GM19395 (cell line): ENCODE results near the gene GRID1.

ENCODE experiments used
- ATAC-seq: cut with Tn5 transposase; IDR thresholded peaks from one replicate; pipeline ENCODE4 v1.9.1; 2021; ENCODE audit warnings: mild to moderate bottlenecking, moderate library complexity; ENCODE audit not compliant: unreplicated experiment

GRID1 gene

DNA sequence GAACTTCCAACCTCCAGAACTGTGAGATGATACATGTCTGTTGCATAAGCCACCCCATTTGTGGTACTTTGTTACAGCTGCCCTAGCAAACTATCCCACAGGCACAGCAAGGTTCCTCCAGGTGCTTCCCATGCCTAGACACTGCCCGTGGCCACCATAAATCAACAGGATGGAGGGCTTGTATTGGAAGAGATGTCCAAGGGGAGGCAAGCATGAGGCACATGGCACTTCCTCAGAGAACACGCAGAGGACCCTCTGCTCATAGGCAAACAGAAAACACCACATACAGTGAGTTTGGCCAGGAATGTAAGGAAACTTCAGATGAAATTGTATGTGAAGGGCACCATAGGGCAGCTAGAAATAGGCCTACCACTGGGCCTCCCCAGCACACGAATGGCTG is 291.1 kb downstream of the GRID1 start:
- ATAC-seq, result no peak

GRCh38 chr10:86074294-86074693 is 292.3 kb downstream of the GRID1 start:
- ATAC-seq, result no peak

GRCh38 chr10:86073199-86073977 is 293.2 kb downstream of the GRID1 start:
- ATAC-seq, result no peak

- ATAC-seq, result no peak
These were observed 294.2 kb downstream of the GRID1 start for GRCh38 chr10:86072413-86072812.

GRCh38 chr10:86071758-86072157 is 294.8 kb downstream of the GRID1 start:
- no peak for ATAC-seq

GRCh38 chr10:86071145-86071544 is 295.4 kb downstream of the GRID1 start:
- no peak for ATAC-seq

- ATAC-seq, result no peak
These were observed 296.3 kb downstream of the GRID1 start for GRCh38 chr10:86070278-86070677.

DNA sequence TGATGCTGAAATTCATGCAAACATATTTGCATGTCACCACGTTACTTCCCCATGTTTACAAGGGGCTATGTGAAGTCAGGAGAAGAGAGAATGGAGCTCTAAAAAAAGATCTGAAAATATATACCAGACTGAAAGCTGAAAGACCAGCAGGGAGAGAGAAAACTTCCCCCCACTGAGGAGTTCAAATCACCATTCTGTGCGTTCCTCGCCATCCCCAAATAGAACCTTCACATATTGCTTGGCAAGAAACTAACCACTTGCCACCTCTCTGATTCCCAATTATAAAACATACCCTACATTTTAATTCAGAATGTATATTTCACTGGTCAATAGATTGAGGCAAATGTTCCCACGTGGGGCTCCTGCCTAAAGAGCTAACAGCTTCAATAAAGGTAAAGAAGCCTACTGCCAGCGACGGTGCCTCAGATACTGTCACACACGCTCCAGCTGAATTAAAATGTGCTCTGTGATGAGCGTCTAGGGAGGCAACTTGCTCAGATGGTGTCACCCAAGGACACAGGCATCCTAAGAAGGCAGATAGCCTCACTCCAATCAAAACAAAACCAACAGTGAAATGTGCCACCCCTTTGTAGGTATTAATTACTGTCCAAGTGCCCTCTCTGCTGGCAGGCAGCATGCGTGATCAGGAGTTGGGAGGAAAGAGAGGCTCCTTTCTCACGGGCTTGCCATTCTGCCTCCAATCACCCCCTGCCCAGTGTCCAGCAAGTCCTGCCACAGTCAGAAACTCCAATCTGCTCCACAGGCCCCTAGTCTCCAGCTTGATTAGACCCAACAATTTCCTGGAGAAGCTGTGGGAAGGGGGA is 298.2 kb downstream of the GRID1 start:
- no peak for ATAC-seq

GRCh38 chr10:86067436-86068050 is 299.1 kb downstream of the GRID1 start:
- no peak for ATAC-seq

GRCh38 chr10:86066696-86067095 is 299.9 kb downstream of the GRID1 start:
- ATAC-seq, result no peak

GRCh38 chr10:86065711-86066251 is 300.8 kb downstream of the GRID1 start:
- no peak for ATAC-seq

DNA sequence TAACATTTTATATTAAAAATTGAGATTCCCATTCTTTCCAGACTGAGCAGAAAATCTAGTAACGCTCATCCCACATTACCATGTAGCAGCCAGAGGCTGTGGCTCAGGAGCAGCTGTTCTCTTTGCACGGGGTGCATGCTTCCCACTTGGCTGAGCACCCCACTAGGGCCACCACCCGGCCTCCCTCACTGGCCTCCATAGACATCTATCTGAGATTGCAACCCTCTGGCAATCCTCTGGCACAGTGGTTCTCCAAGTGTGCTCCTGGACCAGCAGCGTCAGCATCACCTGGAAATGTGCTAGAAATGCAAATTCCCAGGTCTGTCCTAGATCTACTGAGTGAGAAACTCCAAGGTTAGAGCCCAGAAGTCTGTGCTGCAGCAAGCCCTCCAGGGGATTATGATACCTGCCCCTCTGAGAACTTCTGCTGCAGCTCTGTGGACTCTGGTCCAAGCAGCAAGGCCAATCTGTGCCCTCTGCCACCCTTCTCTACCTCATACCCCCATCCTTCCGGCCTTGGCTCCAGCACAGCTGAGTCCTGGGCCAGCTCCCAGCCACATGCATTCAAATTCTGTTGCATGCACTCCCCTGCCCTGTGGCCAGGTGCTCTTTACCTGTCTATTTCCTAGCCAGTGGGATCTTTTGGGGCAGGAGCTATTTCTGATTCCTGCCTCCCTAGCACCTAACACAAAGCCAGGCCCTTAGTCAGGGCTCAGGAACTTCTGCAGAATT is 301.5 kb downstream of the GRID1 start:
- ATAC-seq, result no peak

DNA sequence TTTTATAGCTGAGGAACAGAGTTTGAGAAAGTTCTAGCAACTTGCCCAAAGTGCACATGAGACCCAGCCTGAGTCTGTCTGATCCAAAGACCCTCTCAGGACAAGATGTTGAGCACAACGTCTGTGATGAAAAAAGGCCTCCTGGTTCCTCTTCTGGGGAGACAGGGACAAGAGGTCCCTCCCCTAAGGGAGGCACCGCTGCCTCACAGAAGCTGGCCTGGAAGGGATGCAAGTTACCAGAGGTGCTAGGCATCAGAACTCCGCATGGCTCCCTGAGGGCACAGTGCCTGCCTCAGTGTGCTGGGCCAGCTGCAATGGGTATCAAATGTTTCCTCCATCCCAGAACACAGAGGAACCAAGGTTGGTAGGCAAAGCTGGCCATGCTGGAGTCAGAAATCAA is 302.4 kb downstream of the GRID1 start:
- no peak for ATAC-seq

- no peak for ATAC-seq
These were observed 303.3 kb downstream of the GRID1 start for GRCh38 chr10:86063341-86063740.

DNA sequence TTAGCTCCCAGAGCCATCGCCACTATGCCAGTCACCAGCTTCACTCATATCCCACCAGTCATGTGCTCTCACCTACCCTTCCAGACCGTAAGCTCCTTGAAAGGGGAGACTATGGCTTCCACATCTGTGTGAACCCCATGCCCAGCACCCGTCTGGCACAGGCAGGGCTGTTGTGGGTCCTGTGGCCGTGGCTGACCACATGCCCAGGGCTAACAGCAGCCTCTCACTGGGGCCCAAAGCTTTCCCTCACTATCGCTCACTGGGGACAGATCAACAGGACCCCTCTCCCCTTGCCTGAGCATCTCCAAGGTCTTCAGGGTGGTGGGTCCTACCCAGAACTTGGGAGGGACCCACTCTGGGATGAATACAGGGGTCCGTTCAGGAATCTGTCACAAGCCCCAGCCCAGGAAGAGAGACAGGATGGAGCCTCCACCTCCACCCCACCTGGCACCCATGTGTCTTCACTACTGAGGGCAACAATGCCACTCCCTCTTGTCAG is 303.9 kb downstream of the GRID1 start:
- no peak for ATAC-seq

DNA sequence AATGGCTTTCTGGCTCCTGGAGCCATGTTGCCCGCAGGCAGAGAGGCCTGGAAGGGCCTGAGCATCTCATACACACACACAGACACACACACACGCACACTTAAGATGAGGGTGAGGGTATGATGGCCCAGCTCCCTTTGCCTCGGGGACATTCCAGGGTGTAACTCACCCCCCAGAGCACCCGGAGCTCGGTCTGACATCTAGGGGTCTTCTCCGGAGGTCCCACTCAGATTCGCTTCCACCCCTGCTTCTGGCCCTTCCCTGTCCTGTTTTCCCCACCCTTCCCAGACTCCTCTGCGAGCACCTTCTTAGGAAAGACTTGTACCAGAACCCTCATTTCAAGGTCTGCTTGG is 304.4 kb downstream of the GRID1 start:
- no peak for ATAC-seq

GRCh38 chr10:86061278-86062197 is 305.1 kb downstream of the GRID1 start:
- ATAC-seq, result no peak

DNA sequence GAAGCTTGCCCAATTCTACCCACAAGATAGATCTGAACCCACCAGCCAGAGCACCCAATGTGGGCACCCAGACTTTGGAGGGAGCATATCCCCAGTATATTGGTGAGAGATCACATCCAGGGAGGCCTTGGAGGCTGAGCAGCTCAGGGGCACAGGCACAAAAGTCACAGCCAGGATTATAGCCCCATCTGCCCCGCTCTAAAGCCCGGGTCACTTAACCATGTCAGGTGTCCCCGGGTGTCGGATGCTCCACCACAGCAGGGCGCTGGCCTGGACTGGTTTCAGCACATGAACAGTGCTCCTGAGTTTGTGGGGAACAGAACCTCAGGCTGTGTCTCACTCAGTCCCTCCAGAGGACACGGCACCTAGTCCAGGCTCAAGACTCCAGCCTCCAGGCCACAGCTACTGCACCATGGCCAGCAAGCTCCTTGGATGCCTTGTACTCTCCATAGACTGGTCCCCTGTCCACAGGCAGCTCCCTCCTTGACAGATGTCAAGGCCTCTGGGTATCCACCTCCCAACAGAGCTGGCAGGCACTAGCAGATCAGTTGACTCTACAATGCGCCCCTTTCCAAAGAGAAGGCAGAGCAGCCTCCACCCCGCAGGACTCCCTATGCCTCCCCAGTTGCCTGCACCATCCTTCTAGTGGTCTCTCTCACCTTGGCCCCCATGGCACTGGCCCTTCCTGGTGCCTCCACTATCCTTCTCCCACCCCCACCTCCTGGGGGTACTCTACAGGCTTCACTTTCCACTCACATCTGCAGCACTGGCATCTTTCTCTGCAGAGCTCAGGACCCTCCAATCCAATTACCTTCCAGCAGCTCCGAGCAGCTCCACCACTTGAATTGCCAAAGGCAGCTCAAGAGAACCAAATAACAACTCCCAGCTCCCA is 306.0 kb downstream of the GRID1 start:
- ATAC-seq, result no peak

- ATAC-seq, result no peak
These were observed 306.7 kb downstream of the GRID1 start for GRCh38 chr10:86059892-86060291.
